HEK293T (cell line): ENCODE data around the gene ZNF644.

Experiments used
- FOXA1 ChIP-seq: fragments of 450-650 bp; IDR thresholded peaks from 2 replicates; pipeline ENCODE4 v1.6.1; 2016; ENCODE audit warnings: mild to moderate bottlenecking
- FOXK2 ChIP-seq: fragments of 450-650 bp; IDR thresholded peaks from 2 replicates; pipeline ENCODE4 v1.6.1; 2016; ENCODE audit warnings: mild to moderate bottlenecking
- SUZ12 ChIP-seq: fragments of 450-650 bp; IDR thresholded peaks from 2 replicates; pipeline ENCODE4 v1.6.1; 2016; ENCODE audit warnings: mild to moderate bottlenecking

DNA sequence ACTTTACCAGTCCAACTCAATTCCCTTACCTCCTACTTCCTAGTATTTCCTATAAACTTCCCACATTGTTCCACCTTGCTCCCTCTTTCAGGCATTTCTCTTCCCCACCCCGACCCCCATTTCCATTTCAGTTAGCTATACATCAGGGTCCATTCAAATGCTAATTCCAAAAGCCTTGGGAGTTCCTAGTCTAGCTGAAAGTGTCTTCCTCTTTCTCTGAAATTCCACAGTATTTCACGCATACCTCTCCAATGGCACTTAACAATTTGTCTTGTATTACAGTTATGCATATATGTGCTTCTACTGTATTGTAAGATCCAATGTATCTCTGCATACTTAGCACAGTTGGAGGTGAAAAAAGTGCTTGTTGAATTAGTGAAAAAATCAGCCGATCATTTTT is 94.9 kb downstream of the ZNF644 start:
- TF ChIP-seq SUZ12, result no peak
- no peak for TF ChIP-seq FOXA1
- no peak for TF ChIP-seq FOXK2
